Pancreas (tissue), 10 donors: Measurements from ENCODE around the gene PSD. TPM values are rescaled to one million over a fixed set of nuclear protein-coding genes. Genes with fewer than 3 reads are reported as not detected.
A peak's percentile ranks its signal among the peaks of the same experiment; 100 is the strongest.

Experiments
- ATAC-seq, 4 donors: fragments of 200-7000 bp; cut with Tn5 transposase; one replicate each; pipeline versions ENCODE4 v1.8.0 to v1.9.1; 2020; ENCODE audit warnings: mild to moderate bottlenecking in 4 of 4, moderate library complexity in 4 of 4
- DNase-seq, 6 donors: peaks; one replicate each; pipeline ENCODE4 v3.0.0-alpha.2; 2020
- FAIRE-seq: peaks from 2 replicates; lab custom pipeline; 2012; peaks lifted over from hg19 to GRCh38; lab: Jason Lieb, UNC
- H3K27ac ChIP-seq, 4 donors: fragments of 200-600 bp; sonication (generic); 1 replicate in 3 of 4; 2 replicates in 1 of 4; pipeline versions ENCODE4 v1.5.0 to v1.8.0; 2020
- H3K27me3 ChIP-seq, 4 donors: fragments of 200-600 bp; one replicate each; pipeline ENCODE4 v1.8.0; 2021
- H3K36me3 ChIP-seq, 3 donors: fragments of 200-600 bp; sonication (generic) in 1 of 3; one replicate each; pipeline versions ENCODE4 v1.5.0 to v1.8.0; 2020 to 2021
- H3K4me1 ChIP-seq, 3 donors: fragments of 200-600 bp; one replicate each; pipeline ENCODE4 v1.8.0; 2021
- H3K4me3 ChIP-seq, 4 donors: fragments of 200-600 bp; sonication (generic) in 2 of 4; one replicate each; pipeline versions ENCODE4 v1.5.0 to v1.8.0; 2020 to 2021
- H3K9me3 ChIP-seq, 4 donors: fragments of 200-600 bp; one replicate each; pipeline ENCODE4 v1.8.0; 2021
- CTCF ChIP-seq, 4 donors: fragments of 200-600 bp; sonication (generic) in 3 of 4; IDR thresholded peaks; one replicate each; pipeline versions ENCODE4 v1.5.0 to v1.8.0; 2021; ENCODE audit warnings: antibody characterized with exemption in 4 of 4
- WGBS, 2 donors: extraction: QIAGEN DNeasy Blood & Tissue Kit; methylation state at CpG; one replicate each; pipeline ENCODE4 v1.1.7; 2013; 5-methylcytosine and 5-hydroxymethylcytosine counted together
- intact Hi-C, 3 donors: fragments of 100-400 bp; cut with DNase I; formaldehyde crosslinking; loops; one replicate each; pipeline versions ENCODE4 v1.11.1 to v1.14.2; 2022
- polyA plus RNA-seq, 2 donors: library from polyadenylated mRNA; stranded (reverse); fragments of 200-250 nt; gene quantifications; one replicate each; pipeline ENCODE4 v1.2.3, GENCODE V29; 2013
- total RNA-seq, 6 donors: library from RNA; stranded (reverse); fragmentation: NEBNext Ultra II Directional in 4 of 6; extraction: Animal tissue kit (Norgen Biotek cat#: 25700) in 4 of 6; gene quantifications; one replicate each; pipeline versions ENCODE4 v1.2.1 to v1.2.4, GENCODE V29; 2021 to 2023
- donor health status: healthy with polysubstance abuse.
- donor health status: DM: no; HTN: no; CAD: no; lungs with moderate emphysema.
- donor health status: DM: no; HTN: no; CAD: no.
- donor health status: control.
- donor health status: control.
- donor health status: Bipolar disorder and iron deficiency.
- donor health status: DM: yes; HTN: yes; CAD: no.
- donor health status: DM: no; HTN: no; CAD: no.
- donor health status: DM: no; HTN: no; CAD: no.
- donor health status: DM: yes; HTN: yes; CAD: no.

PSD gene
- total and polyA plus RNA-seq, 8 donors = 2.1 to 30.9 (median 5.2) TPM

- intact Hi-C loops = loop anchor here in 1 of 3 donors (10.0 kb wide), 1 partner anchor 182 kb away; no protein-coding TSS in a partner anchor
- H3K4me3 ChIP-seq = no peak overlapping the region
- no peak for TF ChIP-seq CTCF (IDR thresholded peaks at IDR 0.05)
- DNase-seq = peak in 3 of 6 donors; percentile 40 to 69 (median 55)
- 85 to 87% methylated on average over 13 of the region's 13 CpGs for WGBS, 2 donors
- no peak for ATAC-seq
- no peaks in the 10 kb centered on the region for H3K36me3 ChIP-seq
- no peaks in the 10 kb centered on the region for H3K27me3 ChIP-seq
- H3K27ac ChIP-seq = no peak overlapping the region
- H3K4me1 ChIP-seq = peaks cover 0 to 13% (median 0%) of the 10 kb centered on the region in 3 donors
- no peaks in the 10 kb centered on the region for H3K9me3 ChIP-seq
- FAIRE-seq = no peak
These were observed 15.5 kb downstream of the PSD start for GRCh38 chr10:102403115-102403514.

- DNase-seq = no peak
- intact Hi-C loops = loop anchor here in 1 of 3 donors (10.0 kb wide), 1 partner anchor 182 kb away; no protein-coding TSS in a partner anchor
These were observed 16.1 kb downstream of the PSD start for GRCh38 chr10:102402512-102402896.

GRCh38 chr10:102401735-102402511 is 16.7 kb downstream of the PSD start:
- Histone ChIP-seq H3K9me3 (no peaks in the 10 kb centered on the region), H3K27ac (no peak overlapping the region), H3K27me3 (no peaks in the 10 kb centered on the region), H3K4me3 (no peak overlapping the region), H3K4me1 (peaks cover 0 to 16% (median 0%) of the 10 kb centered on the region in 3 donors), H3K36me3 (no peaks in the 10 kb centered on the region)
- DNase-seq (peak in 2 of 6 donors; percentile 56 to 80), ATAC-seq (no peak), FAIRE-seq (no peak)
- WGBS, 2 donors = 85 to 90% methylated on average over 18 of the region's 18 CpGs
- intact Hi-C loops = loop anchor here in 1 of 3 donors (10.0 kb wide), 1 partner anchor 183 kb away; no protein-coding TSS in a partner anchor
- no peak for TF ChIP-seq CTCF (IDR thresholded peaks at IDR 0.05)

More at GRCh38 chr10:102402512-102402896, 16.1 kb downstream of the PSD start:
- Histone ChIP-seq H3K36me3 (no peaks in the 10 kb centered on the region), H3K27ac (no peak overlapping the region), H3K4me3 (no peak overlapping the region), H3K4me1 (peaks cover 0 to 13% (median 0%) of the 10 kb centered on the region in 3 donors), H3K27me3 (no peaks in the 10 kb centered on the region), H3K9me3 (no peaks in the 10 kb centered on the region)
- no peak for TF ChIP-seq CTCF (IDR thresholded peaks at IDR 0.05)
- FAIRE-seq = no peak
- 84 to 92% methylated on average over 5 of the region's 5 CpGs for WGBS, 2 donors
- ATAC-seq = no peak

GRCh38 chr10:102401342-102401654 is 17.3 kb downstream of the PSD start:
- ATAC-seq = no peak
- Histone ChIP-seq H3K9me3 (no peaks in the 10 kb centered on the region), H3K36me3 (no peaks in the 10 kb centered on the region), H3K4me3 (no peak overlapping the region), H3K27me3 (no peaks in the 10 kb centered on the region), H3K4me1 (peaks cover 0 to 22% (median 0%) of the 10 kb centered on the region in 3 donors), H3K27ac (no peak overlapping the region)
- TF ChIP-seq CTCF (IDR thresholded peaks at IDR 0.05) = no peak
- intact Hi-C loops = loop anchor here in 1 of 3 donors (10.0 kb wide), 1 partner anchor 184 kb away; no protein-coding TSS in a partner anchor
- 85 to 93% methylated on average over 8 of the region's 8 CpGs for WGBS, 2 donors
- no peak for FAIRE-seq
- peak in 1 of 6 donors; percentile 61 for DNase-seq
